NCI-H2107 treated with DMSO at 0.1 percent for 48 hours (cell line): ENCODE results near the gene ZFC3H1.
"Not testable (repeated sequence)": the region's sequence is repeated elsewhere in the genome, so short reads cannot be mapped to it uniquely, and the experiment has no call there.

Experiments used
- DNase-seq: peaks from one replicate; lab custom pipeline; 2025; ENCODE audit not compliant: unreplicated experiment; lab: John Stamatoyannopoulos, UW

Gene ZFC3H1, protein sequence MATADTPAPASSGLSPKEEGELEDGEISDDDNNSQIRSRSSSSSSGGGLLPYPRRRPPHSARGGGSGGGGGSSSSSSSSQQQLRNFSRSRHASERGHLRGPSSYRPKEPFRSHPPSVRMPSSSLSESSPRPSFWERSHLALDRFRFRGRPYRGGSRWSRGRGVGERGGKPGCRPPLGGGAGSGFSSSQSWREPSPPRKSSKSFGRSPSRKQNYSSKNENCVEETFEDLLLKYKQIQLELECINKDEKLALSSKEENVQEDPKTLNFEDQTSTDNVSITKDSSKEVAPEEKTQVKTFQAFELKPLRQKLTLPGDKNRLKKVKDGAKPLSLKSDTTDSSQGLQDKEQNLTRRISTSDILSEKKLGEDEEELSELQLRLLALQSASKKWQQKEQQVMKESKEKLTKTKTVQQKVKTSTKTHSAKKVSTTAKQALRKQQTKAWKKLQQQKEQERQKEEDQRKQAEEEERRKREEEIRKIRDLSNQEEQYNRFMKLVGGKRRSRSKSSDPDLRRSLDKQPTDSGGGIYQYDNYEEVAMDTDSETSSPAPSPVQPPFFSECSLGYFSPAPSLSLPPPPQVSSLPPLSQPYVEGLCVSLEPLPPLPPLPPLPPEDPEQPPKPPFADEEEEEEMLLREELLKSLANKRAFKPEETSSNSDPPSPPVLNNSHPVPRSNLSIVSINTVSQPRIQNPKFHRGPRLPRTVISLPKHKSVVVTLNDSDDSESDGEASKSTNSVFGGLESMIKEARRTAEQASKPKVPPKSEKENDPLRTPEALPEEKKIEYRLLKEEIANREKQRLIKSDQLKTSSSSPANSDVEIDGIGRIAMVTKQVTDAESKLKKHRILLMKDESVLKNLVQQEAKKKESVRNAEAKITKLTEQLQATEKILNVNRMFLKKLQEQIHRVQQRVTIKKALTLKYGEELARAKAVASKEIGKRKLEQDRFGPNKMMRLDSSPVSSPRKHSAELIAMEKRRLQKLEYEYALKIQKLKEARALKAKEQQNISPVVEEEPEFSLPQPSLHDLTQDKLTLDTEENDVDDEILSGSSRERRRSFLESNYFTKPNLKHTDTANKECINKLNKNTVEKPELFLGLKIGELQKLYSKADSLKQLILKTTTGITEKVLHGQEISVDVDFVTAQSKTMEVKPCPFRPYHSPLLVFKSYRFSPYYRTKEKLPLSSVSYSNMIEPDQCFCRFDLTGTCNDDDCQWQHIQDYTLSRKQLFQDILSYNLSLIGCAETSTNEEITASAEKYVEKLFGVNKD (N-terminal part only)

DNA sequence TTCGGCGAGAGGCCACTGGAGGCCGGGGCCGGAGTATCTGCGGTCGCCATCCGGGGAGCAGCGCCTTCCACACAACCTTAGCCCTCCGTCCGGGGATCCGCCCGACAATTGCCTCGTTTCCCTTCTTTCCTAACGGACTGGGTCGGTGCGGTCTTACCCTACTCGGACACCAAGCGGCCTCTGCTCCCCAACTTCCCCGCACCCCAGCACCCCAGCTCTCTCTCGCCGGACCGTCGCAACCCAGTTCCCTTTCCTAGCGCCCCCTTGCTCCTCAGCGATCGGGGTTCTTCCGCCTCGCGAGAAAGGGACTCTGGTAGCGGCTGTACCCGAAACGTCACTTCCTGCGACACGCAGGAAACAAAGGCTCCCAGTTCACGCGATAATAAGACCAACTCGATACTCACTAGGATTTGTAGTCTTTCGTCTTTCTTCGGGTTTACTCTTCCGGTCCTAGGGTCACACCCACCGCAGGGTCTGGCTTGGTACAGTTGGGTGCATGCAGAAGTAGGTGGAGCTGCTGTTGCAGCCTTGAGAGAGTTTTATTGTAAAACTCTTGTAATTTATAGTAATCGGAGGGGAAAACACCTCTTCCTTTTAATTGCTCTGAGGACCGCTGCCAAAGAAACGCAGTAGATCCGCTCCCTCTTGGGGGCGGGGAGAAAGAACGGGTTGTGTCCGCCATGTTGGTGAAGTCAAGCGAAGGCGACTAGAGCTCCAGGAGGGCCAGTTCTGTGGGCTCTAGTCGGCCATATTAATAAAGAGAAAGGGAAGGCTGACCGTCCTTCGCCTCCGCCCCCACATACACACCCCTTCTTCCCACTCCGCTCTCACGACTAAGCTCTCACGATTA is at the start of gene ZFC3H1, which contains the start of gene THAP2:
ZFC3H1 (minus strand) TSS at position 288 of the 850 bp plus-strand sequence; CDS start at position 50, 238 bp downstream.
THAP2 (plus strand) TSS at position 741 of the 850 bp plus-strand sequence. CDS start 209 bp downstream, outside the sequence.
- DNase-seq, result peak; percentile 100

DNA sequence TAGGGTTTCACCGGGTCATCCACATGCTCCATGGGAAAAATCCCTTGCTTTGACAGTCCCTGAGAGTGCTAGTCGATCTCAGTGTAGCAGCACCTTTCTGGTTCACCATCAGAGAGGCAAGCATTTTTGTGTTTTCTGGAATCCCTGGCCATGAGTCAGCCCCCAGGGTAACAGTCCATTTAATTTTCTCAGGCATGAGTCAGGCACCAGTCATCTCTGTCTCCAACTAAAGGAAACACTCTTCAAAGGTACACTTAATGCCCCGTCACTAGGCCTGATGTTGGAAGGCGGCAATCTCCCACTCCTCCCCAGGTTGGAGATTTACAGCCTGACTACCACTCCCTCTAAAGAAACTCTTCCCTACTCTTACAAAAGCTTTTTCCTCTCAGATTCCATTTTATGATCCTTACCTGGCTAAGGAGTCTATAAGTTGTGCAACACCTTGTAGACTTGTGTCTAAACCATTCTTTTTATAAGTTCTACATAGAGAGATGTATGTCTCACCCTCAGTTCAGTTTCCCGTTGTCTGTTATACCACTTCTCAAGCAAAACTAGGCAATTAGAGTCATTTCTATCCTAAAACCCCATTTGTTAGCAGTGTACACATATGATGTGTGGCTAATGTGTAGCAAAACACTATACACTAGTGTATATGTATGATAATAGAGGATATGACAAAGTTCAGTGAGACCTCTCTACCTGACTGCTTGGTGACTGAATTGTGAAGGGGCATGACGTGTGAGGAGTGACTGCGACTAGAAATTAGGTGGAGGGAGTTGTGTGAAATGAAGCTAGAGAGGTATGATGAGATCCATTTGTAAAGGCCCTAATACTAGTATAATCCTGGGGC is 46.9 kb upstream of the ZFC3H1 start:
- DNase-seq, result no peak

DNA sequence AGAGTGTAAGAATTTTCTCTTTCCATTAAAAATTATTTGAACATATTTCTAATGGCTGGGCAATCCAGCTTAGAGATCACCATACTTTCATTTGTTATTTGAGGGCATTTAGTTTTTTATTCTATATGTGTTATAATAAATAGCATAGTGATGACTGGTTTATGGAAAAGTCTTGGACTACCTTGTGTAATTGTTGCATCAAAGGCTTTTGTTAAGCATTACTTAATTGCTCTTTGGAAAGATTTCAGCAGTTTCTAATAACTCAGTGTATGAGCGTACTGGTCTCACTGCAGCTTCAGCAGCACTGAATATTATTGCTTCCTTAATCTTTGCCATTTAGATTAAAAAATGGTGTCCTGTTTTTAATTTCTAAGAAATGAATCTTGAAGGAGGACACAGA is 45.0 kb upstream of the ZFC3H1 start:
- no peak for DNase-seq

DNA sequence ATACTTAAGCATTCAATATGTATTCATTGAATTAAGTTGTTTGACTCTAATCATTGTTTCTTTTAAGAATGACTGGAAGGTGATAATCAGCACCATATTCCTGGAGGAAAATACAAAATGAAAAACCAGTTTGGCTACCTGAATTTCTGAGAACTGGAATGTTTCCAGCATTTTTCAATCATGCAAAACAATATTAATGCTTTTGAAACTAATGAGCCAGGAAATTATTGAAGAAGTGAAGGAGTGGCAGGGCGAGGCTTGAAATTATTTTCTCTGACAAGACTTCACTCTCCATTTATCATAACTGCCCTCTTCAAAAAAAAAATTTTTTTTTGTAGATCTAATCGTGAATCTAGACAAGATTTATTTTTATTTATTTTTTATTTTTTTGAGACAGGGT is 41.3 kb upstream of the ZFC3H1 start:
- DNase-seq, result no peak

DNA sequence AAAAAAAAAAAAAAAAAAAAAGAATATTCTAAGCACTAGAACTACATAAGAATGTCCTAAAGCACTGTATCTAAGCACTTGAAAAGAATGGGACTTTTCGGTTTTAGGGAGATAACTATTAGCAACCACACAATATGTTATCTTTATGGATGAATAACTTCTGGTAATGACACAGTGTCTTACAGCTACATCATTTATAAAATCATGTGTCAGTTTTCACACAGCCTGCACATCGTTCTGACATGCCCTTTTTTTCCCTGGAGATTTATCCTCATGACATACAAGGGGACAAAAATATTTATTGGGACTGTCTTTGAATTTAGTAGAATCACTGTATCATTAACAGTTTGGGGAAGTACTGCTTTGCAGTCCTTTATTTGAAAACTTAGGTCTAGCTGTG is 39.6 kb upstream of the ZFC3H1 start:
- no peak for DNase-seq

DNA sequence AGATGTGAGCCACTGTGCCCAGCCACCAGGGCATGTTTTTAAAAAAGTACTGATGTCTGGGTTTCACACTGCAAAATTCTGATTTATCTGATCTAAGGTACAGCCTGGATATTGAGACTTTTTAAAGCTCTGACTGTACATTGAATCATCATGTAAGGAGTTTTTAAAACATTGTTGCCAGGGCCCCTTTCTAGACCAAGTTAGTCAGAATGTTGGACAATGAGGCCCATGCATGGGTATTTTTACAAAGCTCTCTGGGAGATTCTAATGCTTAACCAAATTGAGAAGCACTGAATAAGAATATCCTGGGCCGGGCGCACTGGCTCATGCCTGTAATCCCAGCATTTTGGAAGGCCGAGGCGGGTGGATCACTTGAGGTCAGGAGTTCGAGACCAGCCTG is 38.9 kb upstream of the ZFC3H1 start:
- DNase-seq, result no peak

DNA sequence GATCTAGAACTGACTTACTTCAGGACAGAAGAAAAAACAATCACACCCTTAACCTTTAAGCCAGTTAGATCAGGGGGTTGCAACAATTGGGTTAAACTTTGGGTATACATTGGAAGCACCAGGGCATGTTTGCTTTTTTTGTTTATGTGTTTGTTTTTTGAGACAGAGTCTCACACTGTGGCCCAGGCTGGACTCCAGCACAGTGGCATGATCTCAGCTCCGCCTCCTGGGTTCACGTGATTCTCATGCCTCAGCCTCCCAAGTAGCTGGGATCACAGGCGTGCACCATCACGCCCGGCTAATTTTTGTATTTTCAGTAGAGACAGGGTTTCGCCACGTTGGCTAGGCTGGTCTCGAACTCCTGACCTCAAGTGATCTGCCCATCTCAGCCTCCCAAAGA is 38.5 kb upstream of the ZFC3H1 start:
- not testable (repeated sequence) for DNase-seq

DNA sequence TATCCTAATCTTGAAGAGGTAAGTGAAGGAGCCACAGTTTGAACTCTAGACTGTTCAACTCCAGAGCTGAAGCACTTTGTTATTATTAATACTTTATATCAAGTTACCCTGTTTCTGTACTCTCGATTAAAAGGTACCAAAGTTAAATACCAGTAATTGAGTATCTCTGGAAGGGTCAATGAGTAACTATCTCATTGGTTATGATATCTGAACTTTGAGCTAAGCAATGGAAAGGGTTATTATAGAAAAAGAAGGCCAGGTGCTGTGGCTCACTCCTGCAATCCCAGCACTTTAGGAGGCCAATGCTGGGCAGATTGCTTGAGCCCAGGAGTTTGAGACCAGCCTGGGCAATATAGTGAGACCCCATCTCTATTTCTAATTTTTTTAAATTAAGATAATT is 32.1 kb upstream of the ZFC3H1 start:
- no peak for DNase-seq

DNA sequence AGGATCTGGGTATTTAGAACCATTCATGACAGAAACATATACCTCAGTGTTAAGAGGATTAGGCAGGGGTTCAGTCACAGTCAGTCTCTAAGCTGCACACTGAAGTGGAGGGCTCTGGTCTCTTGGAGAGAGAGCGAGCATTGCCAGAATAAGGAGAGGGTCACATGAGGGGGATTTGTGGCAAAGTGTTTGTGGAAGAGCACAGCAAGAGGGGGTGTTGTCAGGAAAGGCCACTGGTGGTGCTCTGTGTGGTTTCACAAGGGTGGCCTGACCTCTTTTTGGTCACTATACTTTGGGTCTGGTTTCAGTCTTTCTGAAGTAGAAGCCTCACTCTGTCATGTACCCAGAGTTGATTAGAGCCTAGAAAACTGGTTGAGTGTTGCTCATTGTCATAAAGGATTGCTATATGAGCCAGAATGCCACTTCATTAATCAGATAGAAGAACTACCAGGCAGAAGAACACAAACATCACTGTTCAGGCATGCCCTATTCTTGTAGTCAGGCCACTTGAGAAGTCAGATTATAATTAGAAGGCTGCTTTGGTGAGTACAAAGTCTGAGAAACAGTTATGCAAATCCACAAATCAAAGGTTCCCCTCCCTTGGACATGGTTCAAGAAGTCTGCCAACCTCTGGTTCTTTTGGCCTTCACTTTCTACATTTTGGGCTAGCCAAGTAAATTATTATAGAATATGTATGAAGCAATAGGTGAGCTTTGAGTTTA is 30.6 kb upstream of the ZFC3H1 start:
- DNase-seq, result no peak

DNA sequence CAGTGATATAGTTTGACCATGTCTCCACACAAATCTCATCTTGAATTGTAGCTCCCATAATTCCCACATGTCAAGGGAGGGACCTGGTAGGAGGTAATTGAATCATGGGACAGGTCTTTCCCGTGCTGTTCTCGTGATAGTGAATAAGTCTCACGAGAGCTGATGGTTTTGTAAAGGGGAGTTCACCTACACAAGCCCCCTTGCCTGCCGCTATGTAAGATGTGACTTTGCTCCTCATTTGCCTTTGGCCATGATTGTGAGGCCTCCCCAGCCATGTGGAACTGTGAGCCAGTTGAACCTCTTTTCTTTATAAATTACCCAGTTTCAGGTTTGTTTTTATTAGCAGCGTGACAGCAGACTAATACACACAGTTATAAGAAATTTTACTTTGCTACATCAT is 30.0 kb upstream of the ZFC3H1 start:
- DNase-seq, result not testable (repeated sequence)

DNA sequence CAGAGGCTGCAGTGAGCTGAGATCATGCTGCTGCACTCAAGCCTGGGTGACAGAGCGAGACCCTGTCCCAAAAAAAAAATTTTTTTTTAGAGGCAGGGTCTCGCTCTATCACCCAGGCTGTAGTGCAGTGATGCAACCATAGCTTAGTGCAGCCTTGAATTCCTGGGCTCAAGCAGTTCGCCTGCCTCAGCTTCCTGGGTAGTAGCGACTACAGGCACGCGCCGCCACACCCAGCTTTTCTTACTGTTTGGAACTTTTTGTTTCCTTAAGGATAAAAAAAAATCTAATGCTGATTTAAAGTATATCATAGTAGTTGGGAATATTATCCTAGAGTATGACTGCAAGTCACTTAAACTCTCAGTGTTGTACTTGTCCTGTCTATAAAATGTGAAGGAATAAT is 29.5 kb upstream of the ZFC3H1 start:
- DNase-seq, result no peak

DNA sequence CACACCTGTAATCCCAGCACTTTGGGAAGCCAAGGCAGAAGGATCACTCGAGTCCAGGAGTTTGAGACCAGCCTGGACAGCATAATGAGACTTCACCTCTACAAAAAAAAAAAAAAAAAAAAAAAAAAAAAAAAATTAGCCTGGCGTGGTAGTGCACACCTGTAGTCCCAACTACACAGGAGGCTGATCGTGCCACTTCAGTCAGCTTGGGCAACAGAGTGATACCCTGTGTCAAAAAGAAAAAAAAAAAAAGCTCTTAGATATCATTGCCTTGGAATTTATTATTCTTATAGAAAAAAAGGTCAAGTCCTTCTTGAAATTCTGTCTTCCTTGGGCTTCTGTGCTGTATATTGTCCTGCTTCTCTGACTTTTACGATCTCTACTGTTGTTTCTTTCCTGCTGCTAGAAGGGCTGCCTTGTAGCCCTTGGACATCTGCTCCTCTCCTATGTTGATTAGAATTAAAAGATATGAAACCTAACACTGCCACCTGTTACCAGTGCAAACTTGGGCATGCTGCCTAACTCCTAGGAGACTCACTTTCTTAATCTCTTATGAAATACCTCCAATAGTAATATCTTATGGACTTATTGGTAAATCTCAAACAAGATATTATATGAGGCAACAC is 28.0 kb upstream of the ZFC3H1 start:
- peak; percentile 93 for DNase-seq

DNA sequence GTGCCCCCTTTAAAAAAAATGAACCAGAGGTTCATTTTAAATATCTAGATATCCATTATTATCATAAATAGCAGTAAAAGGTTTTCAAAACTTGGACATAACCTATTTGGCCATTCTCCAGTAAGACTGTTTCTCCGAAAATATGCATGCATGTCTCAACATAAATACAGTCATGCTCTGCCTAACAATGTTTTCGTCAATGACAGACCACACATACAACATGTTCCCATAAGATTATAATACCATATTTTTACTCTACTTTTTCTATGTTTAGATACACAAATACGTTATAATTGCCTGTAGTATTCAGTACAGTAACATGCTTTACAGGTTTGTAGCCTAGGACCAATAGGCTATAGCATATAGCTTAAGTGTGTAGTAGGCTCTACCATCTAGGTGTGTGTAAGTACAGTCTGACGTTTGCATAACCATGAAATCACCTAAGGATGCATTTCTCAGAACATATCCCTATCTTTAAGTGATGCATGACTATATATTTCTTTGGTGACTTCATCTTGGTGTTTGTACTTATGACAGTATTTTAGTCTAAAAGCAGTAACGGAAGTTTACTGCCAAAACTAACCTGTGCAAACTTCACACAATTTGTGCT is 25.4 kb upstream of the ZFC3H1 start:
- DNase-seq, result no peak

DNA sequence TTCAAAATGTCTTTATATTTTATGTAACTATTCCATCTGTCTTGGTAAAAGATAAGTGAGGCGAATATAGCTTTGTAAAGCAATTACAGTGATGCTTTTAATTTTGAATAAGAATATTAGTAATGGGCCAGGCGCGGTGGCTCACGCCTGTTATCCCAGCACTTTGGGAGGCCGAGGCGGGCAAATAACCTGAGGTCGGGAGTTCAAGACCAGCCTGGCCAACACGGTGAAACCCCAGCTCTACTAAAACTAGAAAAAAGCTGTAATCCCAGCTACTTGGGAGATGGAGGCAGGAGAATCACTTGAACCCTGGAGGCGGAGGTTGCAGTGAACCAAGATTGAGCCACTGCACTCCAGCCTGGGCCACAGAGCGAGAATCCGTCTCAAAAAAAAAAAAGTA is 23.5 kb upstream of the ZFC3H1 start:
- not testable (repeated sequence) for DNase-seq

DNA sequence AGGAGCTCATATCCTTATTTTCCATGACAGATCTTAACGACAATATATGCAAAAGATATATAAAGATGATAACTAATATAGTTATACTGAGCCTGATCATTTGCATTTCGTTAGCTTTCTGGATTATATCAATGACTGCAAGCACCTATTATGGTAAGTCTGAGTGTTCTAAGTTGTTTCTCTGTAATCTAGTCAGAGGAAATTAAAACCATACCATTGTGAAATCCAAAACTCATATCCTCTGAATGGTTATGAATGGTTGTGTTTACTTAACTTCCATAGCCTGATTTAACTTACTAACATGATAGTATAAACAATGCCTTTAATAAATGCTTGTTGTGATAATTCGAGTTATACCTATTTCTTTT is 23.0 kb upstream of the ZFC3H1 start:
- no peak for DNase-seq

DNA sequence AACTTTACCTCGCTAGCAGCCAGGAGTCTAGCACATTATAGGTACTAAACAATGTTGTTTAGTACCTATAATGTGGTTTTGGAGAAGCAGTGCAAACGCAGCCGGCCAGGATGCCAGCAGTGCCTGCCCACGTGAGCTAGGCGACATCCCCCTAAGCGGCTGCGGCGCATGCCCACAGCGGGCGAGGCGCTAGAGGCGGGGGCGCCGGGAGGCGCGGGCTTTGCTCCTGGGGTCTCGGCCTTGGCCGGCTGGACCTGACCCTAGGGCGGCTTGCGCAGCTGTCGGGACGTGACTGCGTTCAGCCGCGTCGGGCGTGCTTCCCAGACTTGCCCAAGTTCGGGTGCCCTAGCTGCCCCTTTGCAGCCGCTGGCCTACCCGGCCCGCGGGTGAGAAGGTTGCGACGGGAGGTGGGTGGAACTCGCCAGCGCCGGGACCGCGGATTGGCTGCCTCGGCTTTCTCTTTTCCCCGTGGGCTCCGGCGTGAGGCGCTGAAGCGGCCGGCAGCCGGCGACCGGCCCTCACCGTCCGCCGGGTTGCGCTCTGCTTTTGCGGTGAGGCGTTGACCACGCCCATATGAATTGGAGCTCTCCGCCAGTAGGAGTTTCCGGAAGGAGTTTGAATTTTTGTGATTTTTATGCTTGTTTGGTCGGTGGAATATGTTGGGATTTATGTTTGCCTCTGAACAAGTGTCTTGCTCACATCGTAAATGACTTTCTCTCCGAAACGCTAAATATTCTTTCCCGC is 22.4 kb upstream of the ZFC3H1 start, which contains the start of gene TMEM19:
TMEM19 (plus strand) TSS at position 169 of the 744 bp plus-strand sequence. CDS start 599 bp downstream, outside the sequence.
- DNase-seq, result peak; percentile 80

DNA sequence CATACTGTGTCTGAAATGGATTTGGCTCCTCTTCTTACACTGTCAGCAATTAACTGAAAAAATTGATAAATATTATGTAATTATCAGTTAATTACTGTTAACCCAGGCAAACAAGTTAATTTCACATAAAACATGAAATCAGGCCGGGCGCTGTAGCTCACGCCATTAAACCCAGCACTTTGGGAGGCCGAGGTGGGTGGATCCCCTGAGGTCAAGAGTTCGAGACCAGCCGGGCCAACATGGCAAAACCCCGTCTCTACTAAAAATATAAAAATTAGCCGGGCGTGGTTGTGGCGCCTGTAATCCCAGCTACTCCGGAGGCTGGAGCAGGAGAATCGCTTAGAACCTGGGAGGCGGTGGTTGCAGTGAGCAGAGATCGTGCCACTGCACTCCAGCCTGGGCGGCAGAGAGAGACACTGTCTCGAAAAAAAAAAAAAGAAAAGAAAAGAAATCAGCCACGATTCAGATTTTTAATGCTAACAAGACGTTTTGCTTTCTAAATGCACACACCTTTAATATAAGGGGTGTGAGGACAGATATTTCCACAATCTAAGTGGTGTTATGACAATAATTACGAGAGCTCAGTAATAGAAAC is 21.8 kb upstream of the ZFC3H1 start:
- DNase-seq, result no peak
